Effector memory CD4-positive, alpha-beta T cell (primary cell): ENCODE measurements around the gene METAP1D.

ENCODE experiments used
- DNase-seq, 3 donors: peaks; one replicate each; pipeline ENCODE4 v3.0.0-alpha.2; 2020
- H3K27ac ChIP-seq: 2 replicates; pipeline ENCODE4 v1.7.0; 2013; ENCODE audit warnings: mild to moderate bottlenecking, low read length, moderate library complexity; ENCODE audit not compliant: insufficient read depth, poor library complexity, severe bottlenecking
- H3K27me3 ChIP-seq: replicated peaks from 2 replicates; pipeline ENCODE4 v1.7.0; 2013; ENCODE audit warnings: mild to moderate bottlenecking, low read length; ENCODE audit not compliant: insufficient read depth, control insufficient read depth, poor library complexity, severe bottlenecking
- H3K36me3 ChIP-seq: 2 replicates; pipeline ENCODE4 v1.7.0; 2013; ENCODE audit warnings: mild to moderate bottlenecking, low read length, moderate library complexity; ENCODE audit not compliant: control insufficient read depth, insufficient read depth
- H3K4me1 ChIP-seq: 2 replicates; pipeline ENCODE4 v1.7.0; 2013; ENCODE audit warnings: low read length, mild to moderate bottlenecking; ENCODE audit not compliant: control insufficient read depth, insufficient read depth, poor library complexity, severe bottlenecking
- H3K4me3 ChIP-seq: 2 replicates; pipeline ENCODE4 v1.7.0; 2013; ENCODE audit warnings: low read length, low read depth, mild to moderate bottlenecking; ENCODE audit not compliant: insufficient read depth, poor library complexity, severe bottlenecking
- H3K9me3 ChIP-seq: 2 replicates; pipeline ENCODE4 v1.7.0; 2013; ENCODE audit warnings: mild to moderate bottlenecking, low read length, moderate library complexity; ENCODE audit not compliant: control insufficient read depth
- total RNA-seq, 3 donors: gene quantifications; one replicate each; lab custom pipeline; 2026; lab: John Stamatoyannopoulos, UW

The METAP1D gene
- 4.9 to 7.3 (median 5.2) reads per million in 3 donors for total RNA-seq

DNA sequence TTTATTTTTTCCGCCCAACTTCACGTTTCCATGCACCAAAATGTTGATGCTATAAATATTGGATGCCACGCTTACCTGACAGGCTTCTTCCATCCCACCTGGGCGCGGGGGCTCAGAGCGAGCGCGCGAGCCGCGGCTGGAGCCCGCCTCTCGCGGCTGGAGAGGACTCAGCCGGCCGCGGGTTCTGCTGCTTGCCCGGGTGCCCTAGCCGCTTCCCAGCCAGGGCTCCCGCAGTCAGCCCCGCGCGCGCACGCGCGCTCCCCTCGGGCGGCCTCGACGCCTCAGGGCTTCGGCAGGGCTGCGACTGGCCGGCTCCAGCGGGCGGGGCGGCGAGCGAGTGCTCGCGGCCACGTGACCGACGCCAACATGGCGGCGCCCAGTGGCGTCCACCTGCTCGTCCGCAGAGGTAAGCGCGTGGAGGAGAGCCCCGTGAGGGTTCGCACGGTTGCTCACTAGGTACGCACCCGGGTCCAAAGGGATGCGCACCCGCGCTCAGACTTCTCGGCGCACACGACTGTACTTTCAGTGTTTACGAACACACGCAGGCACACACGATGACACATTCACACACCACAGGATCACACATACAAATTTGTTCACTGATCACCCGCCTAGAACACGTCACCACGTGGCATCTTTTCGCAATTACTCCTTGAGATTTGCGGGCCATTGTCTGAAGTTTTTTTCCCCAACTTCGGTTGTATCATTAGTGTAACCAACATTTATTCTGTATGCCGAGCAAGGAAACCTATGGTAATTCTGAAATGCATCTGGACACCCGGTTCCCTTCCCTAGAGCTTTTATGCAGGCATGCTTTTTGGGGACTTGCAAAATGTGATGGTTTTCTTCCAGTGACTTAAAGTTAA lies at the start of gene METAP1D:
Gene METAP1D (plus strand): TSS at position 350 of the 866 bp plus-strand sequence. CDS start 17 bp downstream, at position 367.
- peak within 1 kb of the TSS; percentile 90 for H3K4me3 ChIP-seq
- no peaks in the 10 kb centered on the region for H3K9me3 ChIP-seq
- H3K36me3 ChIP-seq: no peaks in the 10 kb centered on the region
- DNase-seq: peak; percentile 61 to 79 (median 70)
- no peaks in the 10 kb centered on the region for H3K27me3 ChIP-seq
- H3K27ac ChIP-seq: peak within 1 kb of the TSS; percentile 45
- H3K4me1 ChIP-seq: peaks cover 10% of the 10 kb centered on the region

DNA sequence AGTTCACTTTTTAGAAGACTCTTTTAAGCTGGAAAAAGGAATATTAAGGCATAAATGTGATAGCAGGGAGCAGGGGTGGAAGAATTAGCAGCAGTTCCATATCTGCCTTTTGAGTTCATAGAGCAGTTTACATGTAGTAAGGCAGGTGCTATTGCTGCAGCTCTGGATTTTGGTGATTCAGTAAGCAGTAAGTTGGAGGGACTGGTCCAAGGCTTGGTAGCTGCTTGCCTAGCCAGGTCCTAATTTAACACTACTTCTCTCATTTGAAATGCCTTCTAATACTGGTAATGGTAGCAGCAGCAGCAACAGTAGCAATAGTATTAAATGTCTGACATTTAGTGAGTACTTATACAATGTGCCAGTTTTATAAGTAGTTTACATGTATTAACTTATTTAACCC lies 47.5 kb upstream of the METAP1D start:
- Histone ChIP-seq H3K36me3 (peaks cover 3% of the 10 kb centered on the region), H3K9me3 (no peaks in the 10 kb centered on the region), H3K4me3 (no peak overlapping the region), H3K27ac (no peak overlapping the region), H3K27me3 (no peaks in the 10 kb centered on the region), H3K4me1 (no peaks in the 10 kb centered on the region)
- DNase-seq: no peak

DNA sequence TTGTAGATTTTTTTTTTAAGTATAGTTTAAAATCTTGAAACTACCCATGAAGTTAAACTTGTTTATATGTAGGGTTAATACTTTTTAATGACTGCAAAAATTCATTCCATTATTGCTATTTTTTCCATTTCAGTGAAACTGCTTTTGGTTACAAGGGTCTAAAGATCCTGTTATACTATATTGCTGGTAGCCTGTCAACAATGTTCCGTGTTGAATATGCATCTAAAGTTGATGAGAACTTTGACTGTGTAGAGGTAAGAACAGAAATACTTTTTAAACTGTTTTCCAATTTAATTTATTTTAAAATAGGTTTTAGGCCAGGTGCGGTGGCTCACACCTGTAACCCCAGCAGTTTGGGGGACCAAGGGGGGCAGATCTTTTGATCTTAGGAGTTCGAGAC lies 47.0 kb upstream of the METAP1D start:
- H3K27ac ChIP-seq: no peak overlapping the region
- H3K36me3 ChIP-seq: peaks cover 3% of the 10 kb centered on the region
- no peaks in the 10 kb centered on the region for H3K9me3 ChIP-seq
- H3K4me1 ChIP-seq: no peaks in the 10 kb centered on the region
- H3K27me3 ChIP-seq: no peaks in the 10 kb centered on the region
- no peak for DNase-seq
- H3K4me3 ChIP-seq: no peak overlapping the region

DNA sequence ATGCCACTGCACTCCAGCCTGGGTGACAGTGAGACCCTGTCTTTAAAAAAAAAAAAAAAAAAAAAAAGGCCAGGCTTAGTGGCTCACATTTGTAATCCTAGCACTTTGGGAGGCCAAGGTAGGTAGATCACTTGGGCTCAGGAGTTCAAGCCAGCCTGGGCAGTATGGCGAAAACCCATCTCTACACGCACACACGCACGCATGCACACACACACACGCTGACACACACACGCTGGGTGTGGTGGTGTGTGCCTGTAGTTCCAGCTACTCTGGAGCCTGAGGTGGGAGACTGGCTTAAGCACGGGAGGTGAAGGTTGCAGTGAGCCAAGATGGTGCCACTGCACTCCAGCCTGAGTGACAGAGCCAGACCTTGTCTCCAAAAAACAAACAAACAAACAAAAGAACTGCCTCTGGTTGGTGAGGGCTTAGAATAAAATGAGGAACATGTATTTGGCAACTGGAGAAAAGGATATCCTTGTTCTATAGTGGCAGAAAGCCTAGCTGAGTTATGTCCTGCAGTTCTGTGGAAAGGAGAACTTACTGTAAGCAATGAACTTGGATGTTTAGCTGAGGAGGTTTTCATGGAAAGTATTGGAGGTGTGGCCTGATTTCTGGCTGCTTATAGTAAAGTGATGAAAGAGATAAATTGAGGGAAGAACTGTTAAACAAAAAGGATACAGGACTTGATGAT lies 43.5 kb upstream of the METAP1D start:
- Histone ChIP-seq H3K27ac (no peak overlapping the region), H3K9me3 (no peaks in the 10 kb centered on the region), H3K4me1 (no peaks in the 10 kb centered on the region), H3K4me3 (no peak overlapping the region), H3K27me3 (no peaks in the 10 kb centered on the region), H3K36me3 (no peaks in the 10 kb centered on the region)
- DNase-seq: no peak

DNA sequence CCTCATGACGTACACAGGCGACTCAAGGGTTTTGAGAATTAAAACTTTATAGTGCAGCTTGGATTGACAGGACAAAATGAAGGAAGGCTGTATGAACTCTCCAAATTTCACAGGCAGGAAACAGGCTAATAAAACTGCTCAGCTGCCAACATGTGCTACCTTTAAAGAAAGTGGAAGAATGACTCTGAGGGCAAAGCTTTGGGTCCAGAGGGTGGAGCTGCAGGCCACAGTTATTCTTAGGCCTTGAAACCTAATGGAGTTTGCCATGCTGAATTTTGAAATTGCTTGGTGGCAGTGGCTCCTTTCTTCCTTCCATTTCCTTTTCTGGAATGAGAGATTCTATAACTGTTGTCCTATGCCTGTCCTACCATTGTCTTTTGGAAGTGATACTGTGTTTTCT lies 42.7 kb upstream of the METAP1D start:
- Histone ChIP-seq H3K4me1 (no peaks in the 10 kb centered on the region), H3K27ac (no peak overlapping the region), H3K36me3 (no peaks in the 10 kb centered on the region), H3K9me3 (no peaks in the 10 kb centered on the region), H3K27me3 (no peaks in the 10 kb centered on the region), H3K4me3 (no peak overlapping the region)
- DNase-seq: no peak

DNA sequence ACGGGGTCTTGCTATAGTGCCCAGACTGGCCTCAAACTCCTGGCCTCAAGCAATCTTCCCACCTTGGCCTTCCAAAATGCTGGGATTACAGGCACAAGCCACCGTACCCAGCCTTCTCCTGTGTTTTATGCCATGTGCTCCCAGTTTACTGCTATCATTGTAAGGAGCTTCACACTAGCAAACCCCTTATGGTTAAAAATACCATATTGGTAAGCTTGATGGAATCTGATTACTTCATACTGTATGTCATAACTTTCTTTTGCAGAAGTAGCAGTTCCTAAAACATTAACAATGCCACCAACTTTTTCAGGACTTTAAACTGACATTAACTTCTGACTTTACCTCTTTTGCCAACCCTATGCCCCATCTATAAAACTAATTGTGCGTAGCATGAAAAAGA lies 41.3 kb upstream of the METAP1D start:
- no peak for DNase-seq
- H3K36me3 ChIP-seq: no peaks in the 10 kb centered on the region
- no peaks in the 10 kb centered on the region for H3K27me3 ChIP-seq
- H3K27ac ChIP-seq: no peak overlapping the region
- H3K4me1 ChIP-seq: no peaks in the 10 kb centered on the region
- H3K4me3 ChIP-seq: no peak overlapping the region
- H3K9me3 ChIP-seq: no peaks in the 10 kb centered on the region

DNA sequence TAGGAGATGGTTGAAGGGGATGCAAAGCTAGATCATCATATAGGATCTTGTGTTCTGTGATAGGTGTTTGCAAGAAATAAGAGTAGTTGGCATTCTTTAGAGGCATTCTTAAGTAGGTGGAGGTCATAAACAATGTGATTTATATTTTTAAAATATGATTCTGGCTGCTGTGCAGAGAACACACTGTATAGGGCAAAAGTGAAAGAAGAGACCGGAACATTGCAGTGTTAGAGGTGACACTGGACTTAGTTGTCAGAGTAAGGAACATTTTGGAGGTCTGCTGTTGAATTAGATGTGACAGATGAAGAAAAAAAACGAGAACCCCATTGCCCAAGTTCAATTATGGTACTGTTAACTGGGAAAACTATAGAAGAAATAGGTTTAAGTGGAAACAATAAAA lies 39.8 kb upstream of the METAP1D start:
- H3K27me3 ChIP-seq: no peaks in the 10 kb centered on the region
- no peaks in the 10 kb centered on the region for H3K9me3 ChIP-seq
- no peaks in the 10 kb centered on the region for H3K36me3 ChIP-seq
- H3K27ac ChIP-seq: no peak overlapping the region
- no peak for DNase-seq
- H3K4me1 ChIP-seq: no peaks in the 10 kb centered on the region
- no peak overlapping the region for H3K4me3 ChIP-seq

DNA sequence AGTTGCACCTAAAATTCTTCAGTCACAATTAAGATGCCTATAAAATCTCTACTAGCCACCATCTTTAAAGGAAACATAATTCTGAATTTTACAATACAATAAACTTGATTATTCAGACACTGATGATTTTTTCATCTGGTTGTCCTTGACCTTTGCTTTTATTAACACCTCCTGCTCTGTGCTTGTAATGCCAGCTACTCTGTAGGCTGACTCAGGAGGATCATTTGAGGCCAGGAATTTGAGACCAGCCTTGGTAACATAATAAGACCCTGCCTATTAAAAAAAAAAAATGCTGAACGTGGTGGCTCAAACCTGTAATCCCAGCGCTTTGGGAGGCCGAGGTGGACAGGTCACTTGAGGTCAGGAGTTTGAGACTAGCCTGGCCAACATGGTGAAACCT lies 39.2 kb upstream of the METAP1D start:
- H3K27me3 ChIP-seq: no peaks in the 10 kb centered on the region
- H3K36me3 ChIP-seq: no peaks in the 10 kb centered on the region
- H3K4me1 ChIP-seq: no peaks in the 10 kb centered on the region
- H3K4me3 ChIP-seq: no peak overlapping the region
- H3K9me3 ChIP-seq: no peaks in the 10 kb centered on the region
- no peak overlapping the region for H3K27ac ChIP-seq
- no peak for DNase-seq

DNA sequence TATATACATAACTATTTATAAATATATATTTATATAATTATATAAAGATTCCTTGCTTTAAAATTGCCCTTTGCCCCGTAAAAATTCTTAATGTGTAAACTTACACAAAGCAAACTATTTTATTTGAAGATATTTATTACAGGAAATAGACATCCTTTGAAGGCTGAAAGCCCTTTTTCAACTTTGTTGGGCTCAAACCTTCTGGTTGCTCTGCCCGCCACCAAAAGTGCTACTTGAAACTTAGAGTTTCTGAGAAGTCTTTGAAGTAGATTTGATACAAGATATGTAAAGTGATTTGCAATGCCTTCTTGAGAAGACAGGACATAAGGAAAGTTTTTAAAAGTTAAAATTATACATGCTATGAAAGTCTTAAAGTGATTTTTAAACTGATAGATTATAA lies 36.6 kb upstream of the METAP1D start:
- DNase-seq: no peak
- no peak overlapping the region for H3K27ac ChIP-seq
- H3K4me1 ChIP-seq: no peaks in the 10 kb centered on the region
- no peak overlapping the region for H3K4me3 ChIP-seq
- H3K36me3 ChIP-seq: peaks cover 9% of the 10 kb centered on the region
- H3K27me3 ChIP-seq: no peaks in the 10 kb centered on the region
- no peaks in the 10 kb centered on the region for H3K9me3 ChIP-seq

DNA sequence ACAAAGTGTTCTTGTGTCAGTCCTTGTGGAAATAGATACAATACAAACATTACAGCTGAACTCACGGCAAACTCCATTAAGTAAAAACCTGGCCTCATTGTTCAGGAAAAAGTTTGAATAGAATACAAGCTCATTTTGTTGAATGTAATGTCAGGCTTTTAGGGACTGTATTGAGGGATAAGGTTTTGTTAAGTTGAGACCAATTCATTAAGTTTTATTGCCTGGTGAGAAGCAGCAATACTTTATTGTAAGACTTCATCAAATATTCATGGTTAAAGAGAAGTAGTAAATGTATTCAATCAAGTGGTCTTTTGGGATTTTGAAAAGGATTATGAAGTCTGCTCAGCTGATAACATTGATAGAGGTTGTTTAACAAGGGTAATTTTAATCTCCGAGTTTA lies 35.4 kb upstream of the METAP1D start:
- Histone ChIP-seq H3K4me3 (no peak overlapping the region), H3K36me3 (peaks cover 9% of the 10 kb centered on the region), H3K27me3 (no peaks in the 10 kb centered on the region), H3K27ac (no peak overlapping the region), H3K4me1 (no peaks in the 10 kb centered on the region), H3K9me3 (no peaks in the 10 kb centered on the region)
- DNase-seq: no peak
